ENCODE results near the gene TMEM217.

Gene TMEM217

DNA sequence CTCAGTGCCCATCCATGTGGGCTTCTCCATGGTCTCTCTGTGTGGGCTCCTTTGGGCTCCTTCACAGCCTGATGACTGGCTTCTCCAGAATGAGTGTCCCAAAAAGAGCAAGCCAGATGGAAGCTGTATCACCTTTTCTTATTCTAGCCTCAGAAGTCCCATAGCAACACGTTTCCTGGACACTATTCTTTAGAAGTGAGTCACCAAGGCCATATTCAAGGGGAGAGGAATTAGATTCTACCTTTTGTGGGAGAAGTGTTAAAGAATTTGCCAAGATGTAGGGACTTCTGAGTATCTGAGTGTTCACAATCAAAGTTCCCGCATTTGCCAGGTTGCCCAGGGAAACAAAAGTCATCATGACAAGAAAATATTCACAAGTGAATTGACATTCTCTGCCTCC, 21.0 kb downstream of the TMEM217 start:
- H3K9me3 ChIP-seq (ENCODE audit: control insufficient read depth, low read length), result no peaks in the 10 kb centered on the region
- no peaks in the 10 kb centered on the region for H3K79me1 ChIP-seq (replicated peaks; ENCODE audit: low read length, poor library complexity, severe bottlenecking)
- H2BK5ac ChIP-seq (ENCODE audit: low read depth, low read length, poor library complexity, severe bottlenecking), result no peak overlapping the region
- H3K27me3 ChIP-seq (ENCODE audit: control insufficient read depth in 1 of 2, insufficient read depth in 1 of 2, low read length in 2 of 2), result no peaks in the 10 kb centered on the region
- H3K9ac ChIP-seq (ENCODE audit: low read length), result no peak overlapping the region
- no peak overlapping the region for H2BK120ac ChIP-seq (ENCODE audit: low read depth, low read length)
- no peak overlapping the region for H2AFZ ChIP-seq (ENCODE audit: low read depth, low read length)
- 77% methylated on average over 2 of the region's 2 CpGs for WGBS
- H3K23ac ChIP-seq (ENCODE audit: low read length in 2 of 2), result no peak overlapping the region
- H3K4me1 ChIP-seq (ENCODE audit: control insufficient read depth, insufficient read depth, low read depth, low read length), result peaks cover 6% of the 10 kb centered on the region
- H4K8ac ChIP-seq (ENCODE audit: low read length), result no peak overlapping the region
- H3K4me2 ChIP-seq (ENCODE audit: low read length, poor library complexity, severe bottlenecking), result no peak overlapping the region
- no peak overlapping the region for H2BK15ac ChIP-seq (ENCODE audit: low read depth, poor library complexity, severe bottlenecking)
- no peak overlapping the region for H3K27ac ChIP-seq (ENCODE audit: low read length, poor library complexity, severe bottlenecking)
- H2AK5ac ChIP-seq (ENCODE audit: low read length, severe bottlenecking), result no peak overlapping the region
- H3K4ac ChIP-seq (ENCODE audit: low read depth in 1 of 2, low read length in 2 of 2), result no peak overlapping the region
- no peak overlapping the region for H4K91ac ChIP-seq (ENCODE audit: low read length)
- no peak overlapping the region for H3K4me3 ChIP-seq (ENCODE audit: insufficient read depth in 1 of 2, low read depth in 1 of 2, low read length in 2 of 2)
- H3K14ac ChIP-seq (ENCODE audit: low read length in 2 of 2), result no peak overlapping the region
- DNase-seq, result peak; percentile 25
- no peak overlapping the region for H2BK12ac ChIP-seq (ENCODE audit: low read length in 2 of 2)
- no peak overlapping the region for H3K18ac ChIP-seq (ENCODE audit: low read depth in 1 of 2, low read length in 2 of 2)
- H3K36me3 ChIP-seq (ENCODE audit: control insufficient read depth in 1 of 2, insufficient read depth in 2 of 2, low read depth in 1 of 2, low read length in 2 of 2), result no peaks in the 10 kb centered on the region

DNA sequence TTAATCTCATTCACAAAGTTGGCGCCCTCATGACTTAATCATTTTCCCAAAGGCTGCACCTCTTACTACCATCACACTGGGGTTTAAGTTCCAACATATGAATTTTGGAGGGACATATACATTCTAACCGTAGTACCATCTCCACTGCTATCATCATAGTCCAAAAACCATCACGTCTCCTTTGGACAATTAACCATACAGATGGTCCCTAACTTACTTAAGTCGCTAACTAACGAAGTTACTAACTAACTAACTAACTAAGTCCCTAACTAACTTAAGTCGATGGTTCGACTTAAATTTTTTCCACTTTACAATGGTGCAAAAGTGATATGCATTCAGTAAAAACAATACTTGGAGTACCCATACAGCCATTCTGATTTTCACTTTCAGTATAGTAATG, 24.4 kb downstream of the TMEM217 start:
- H3K9ac ChIP-seq (ENCODE audit: low read length), result no peak overlapping the region
- no peak overlapping the region for H3K14ac ChIP-seq (ENCODE audit: low read length in 2 of 2)
- no peak overlapping the region for H3K4ac ChIP-seq (ENCODE audit: low read depth in 1 of 2, low read length in 2 of 2)
- H2BK5ac ChIP-seq (ENCODE audit: low read depth, low read length, poor library complexity, severe bottlenecking), result no peak overlapping the region
- no peak overlapping the region for H2AFZ ChIP-seq (ENCODE audit: low read depth, low read length)
- no peaks in the 10 kb centered on the region for H3K27me3 ChIP-seq (ENCODE audit: control insufficient read depth in 1 of 2, insufficient read depth in 1 of 2, low read length in 2 of 2)
- H3K79me1 ChIP-seq (replicated peaks; ENCODE audit: low read length, poor library complexity, severe bottlenecking), result peaks cover 4% of the 10 kb centered on the region
- H2BK12ac ChIP-seq (ENCODE audit: low read length in 2 of 2), result no peak overlapping the region
- no peak overlapping the region for H4K8ac ChIP-seq (ENCODE audit: low read length)
- no peak overlapping the region for H3K27ac ChIP-seq (ENCODE audit: low read length, poor library complexity, severe bottlenecking)
- no peak overlapping the region for H3K4me2 ChIP-seq (ENCODE audit: low read length, poor library complexity, severe bottlenecking)
- H3K4me3 ChIP-seq (ENCODE audit: insufficient read depth in 1 of 2, low read depth in 1 of 2, low read length in 2 of 2), result no peak overlapping the region
- no peak for DNase-seq
- H3K9me3 ChIP-seq (ENCODE audit: control insufficient read depth, low read length), result no peaks in the 10 kb centered on the region
- H3K18ac ChIP-seq (ENCODE audit: low read depth in 1 of 2, low read length in 2 of 2), result no peak overlapping the region
- H4K91ac ChIP-seq (ENCODE audit: low read length), result no peak overlapping the region
- H2BK120ac ChIP-seq (ENCODE audit: low read depth, low read length), result no peak overlapping the region
- 98% methylated on average over 6 of the region's 7 CpGs for WGBS
- H2AK5ac ChIP-seq (ENCODE audit: low read length, severe bottlenecking), result no peak overlapping the region
- H3K23ac ChIP-seq (ENCODE audit: low read length in 2 of 2), result peak overlapping the region in 1 of 2 experiments; percentile 87
- no peaks in the 10 kb centered on the region for H3K36me3 ChIP-seq (ENCODE audit: control insufficient read depth in 1 of 2, insufficient read depth in 2 of 2, low read depth in 1 of 2, low read length in 2 of 2)
- no peaks in the 10 kb centered on the region for H3K4me1 ChIP-seq (ENCODE audit: control insufficient read depth, insufficient read depth, low read depth, low read length)
- no peak overlapping the region for H2BK15ac ChIP-seq (ENCODE audit: low read depth, poor library complexity, severe bottlenecking)

DNA sequence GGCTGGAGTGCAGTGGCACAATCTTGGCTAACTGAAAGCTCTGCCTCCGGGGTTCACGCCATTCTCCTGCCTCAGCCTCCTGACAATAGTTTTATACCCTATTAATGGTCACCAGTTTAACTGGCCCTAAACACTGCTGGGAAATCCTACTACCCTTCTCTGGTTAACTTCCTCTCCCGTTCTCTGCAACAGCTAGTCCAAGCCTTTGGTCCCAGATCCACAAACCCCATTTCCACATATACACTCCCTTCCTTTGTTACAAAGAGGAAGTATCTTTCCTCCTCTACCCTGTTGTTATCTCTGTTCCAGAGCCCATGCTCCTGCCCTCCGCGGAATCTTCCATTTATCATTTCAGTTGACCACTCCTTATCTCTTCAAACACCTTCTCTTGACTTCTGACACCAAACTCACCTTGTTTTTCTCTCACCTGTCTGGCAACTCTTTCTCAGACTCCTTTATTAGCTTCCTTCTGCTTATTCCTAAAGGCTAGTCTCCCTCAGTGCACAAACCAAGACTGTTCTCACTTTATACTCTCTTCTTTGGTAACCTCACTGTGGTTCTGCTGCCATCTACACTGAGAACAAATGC, 25.4 kb downstream of the TMEM217 start:
- WGBS, result 95% methylated on average over 5 of the region's 5 CpGs
- Histone ChIP-seq H3K18ac (ENCODE audit: low read depth in 1 of 2, low read length in 2 of 2) (no peak overlapping the region), H3K4me2 (ENCODE audit: low read length, poor library complexity, severe bottlenecking) (no peak overlapping the region)

DNA sequence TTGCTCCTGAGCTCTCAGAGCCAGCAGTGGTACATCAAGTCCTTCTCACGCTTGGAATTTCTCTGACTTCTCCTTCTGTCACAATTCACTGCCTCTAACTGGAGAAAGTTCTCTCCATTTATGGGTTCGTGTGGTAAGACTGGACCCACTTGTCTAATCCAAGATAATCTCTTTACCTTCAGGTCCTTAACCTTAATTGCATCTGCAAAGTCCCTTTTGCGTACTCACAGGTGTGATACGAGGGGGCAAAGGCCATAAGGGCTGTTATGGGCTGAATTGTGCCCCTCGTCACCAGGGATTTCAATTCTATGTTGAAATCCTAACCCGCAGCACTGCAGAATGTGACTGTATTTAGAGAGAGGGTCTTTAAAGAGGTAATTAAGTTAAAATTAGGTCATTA, 27.8 kb downstream of the TMEM217 start:
- WGBS, result 85% methylated on average over 6 of the region's 6 CpGs
- Histone ChIP-seq H2BK12ac (ENCODE audit: low read length in 2 of 2) (no peak overlapping the region), H3K18ac (ENCODE audit: low read depth in 1 of 2, low read length in 2 of 2) (no peak overlapping the region), H3K4ac (ENCODE audit: low read depth in 1 of 2, low read length in 2 of 2) (no peak overlapping the region), H3K9ac (ENCODE audit: low read length) (no peak overlapping the region), H2AFZ (ENCODE audit: low read depth, low read length) (no peak overlapping the region), H3K79me1 (replicated peaks; ENCODE audit: low read length, poor library complexity, severe bottlenecking) (peaks cover 4% of the 10 kb centered on the region), H4K91ac (ENCODE audit: low read length) (no peak overlapping the region), H3K23ac (ENCODE audit: low read length in 2 of 2) (no peak overlapping the region), H3K36me3 (ENCODE audit: control insufficient read depth in 1 of 2, insufficient read depth in 2 of 2, low read depth in 1 of 2, low read length in 2 of 2) (no peaks in the 10 kb centered on the region), H3K4me1 (ENCODE audit: control insufficient read depth, insufficient read depth, low read depth, low read length) (no peaks in the 10 kb centered on the region), H2BK5ac (ENCODE audit: low read depth, low read length, poor library complexity, severe bottlenecking) (no peak overlapping the region), H3K9me3 (ENCODE audit: control insufficient read depth, low read length) (no peaks in the 10 kb centered on the region), H3K4me2 (ENCODE audit: low read length, poor library complexity, severe bottlenecking) (no peak overlapping the region), H3K4me3 (ENCODE audit: insufficient read depth in 1 of 2, low read depth in 1 of 2, low read length in 2 of 2) (no peak overlapping the region), H3K27ac (ENCODE audit: low read length, poor library complexity, severe bottlenecking) (no peak overlapping the region), H2AK5ac (ENCODE audit: low read length, severe bottlenecking) (peak overlapping the region; percentile 31), H2BK15ac (ENCODE audit: low read depth, poor library complexity, severe bottlenecking) (no peak overlapping the region), H4K8ac (ENCODE audit: low read length) (peak overlapping the region; percentile 28), H2BK120ac (ENCODE audit: low read depth, low read length) (no peak overlapping the region), H3K14ac (ENCODE audit: low read length in 2 of 2) (no peak overlapping the region), H3K27me3 (ENCODE audit: control insufficient read depth in 1 of 2, insufficient read depth in 1 of 2, low read length in 2 of 2) (no peaks in the 10 kb centered on the region)
- DNase-seq, result no peak

More for the DNA sequence above, 25.4 kb downstream of the TMEM217 start:
- no peak overlapping the region for H2BK15ac ChIP-seq (ENCODE audit: low read depth, poor library complexity, severe bottlenecking)
- no peak overlapping the region for H3K14ac ChIP-seq (ENCODE audit: low read length in 2 of 2)
- no peak overlapping the region for H3K4me3 ChIP-seq (ENCODE audit: insufficient read depth in 1 of 2, low read depth in 1 of 2, low read length in 2 of 2)
- DNase-seq, result no peak
- no peaks in the 10 kb centered on the region for H3K27me3 ChIP-seq (ENCODE audit: control insufficient read depth in 1 of 2, insufficient read depth in 1 of 2, low read length in 2 of 2)
- no peak overlapping the region for H2AFZ ChIP-seq (ENCODE audit: low read depth, low read length)
- no peaks in the 10 kb centered on the region for H3K36me3 ChIP-seq (ENCODE audit: control insufficient read depth in 1 of 2, insufficient read depth in 2 of 2, low read depth in 1 of 2, low read length in 2 of 2)
- H2BK12ac ChIP-seq (ENCODE audit: low read length in 2 of 2), result no peak overlapping the region
- H4K91ac ChIP-seq (ENCODE audit: low read length), result no peak overlapping the region
- no peak overlapping the region for H3K27ac ChIP-seq (ENCODE audit: low read length, poor library complexity, severe bottlenecking)
- H4K8ac ChIP-seq (ENCODE audit: low read length), result no peak overlapping the region
- no peak overlapping the region for H3K9ac ChIP-seq (ENCODE audit: low read length)
- no peak overlapping the region for H2AK5ac ChIP-seq (ENCODE audit: low read length, severe bottlenecking)
- H2BK5ac ChIP-seq (ENCODE audit: low read depth, low read length, poor library complexity, severe bottlenecking), result no peak overlapping the region
- H3K4me1 ChIP-seq (ENCODE audit: control insufficient read depth, insufficient read depth, low read depth, low read length), result no peaks in the 10 kb centered on the region
- H3K79me1 ChIP-seq (replicated peaks; ENCODE audit: low read length, poor library complexity, severe bottlenecking), result peaks cover 4% of the 10 kb centered on the region
- H3K23ac ChIP-seq (ENCODE audit: low read length in 2 of 2), result no peak overlapping the region
- H2BK120ac ChIP-seq (ENCODE audit: low read depth, low read length), result no peak overlapping the region
- H3K9me3 ChIP-seq (ENCODE audit: control insufficient read depth, low read length), result no peaks in the 10 kb centered on the region
- no peak overlapping the region for H3K4ac ChIP-seq (ENCODE audit: low read depth in 1 of 2, low read length in 2 of 2)

All from mesenchymal stem cell (in vitro differentiated cells and primary cell).